ENCODE measurements around the gene CRB2. TPM values are rescaled to one million over a fixed set of nuclear protein-coding genes. Genes with fewer than 3 reads are reported as not detected.

CRB2 gene
- total RNA-seq, 1 experiment from 2014 or later: 3.6 TPM

DNA sequence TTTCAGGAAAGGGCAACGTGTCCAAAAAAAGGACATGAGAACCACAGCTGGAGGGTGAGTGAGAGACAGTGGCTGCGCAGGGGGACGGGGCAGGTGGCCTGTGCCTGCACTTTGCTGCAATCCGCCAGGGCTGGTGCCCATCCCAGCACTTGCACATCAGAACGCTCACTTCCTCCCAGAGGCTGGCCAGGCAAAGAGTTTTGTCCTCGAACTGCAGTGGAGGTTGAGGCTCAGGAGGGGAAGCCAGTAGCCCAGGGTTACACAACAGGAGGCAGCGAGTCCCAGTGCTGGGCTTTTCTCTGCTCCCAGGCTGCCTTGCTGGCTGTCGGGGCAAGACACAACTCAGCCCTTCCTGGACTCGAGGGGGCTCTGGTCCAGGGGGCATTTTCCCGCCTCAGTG lies 33.1 kb downstream of the CRB2 start:
- Mint-ChIP-seq H3K4me1 (peaks cover 7 to 20% of the 10 kb centered on the region in 2 experiments; a peak in 3 of 4 replicates), H3K27me3 (ENCODE audit: low read depth) (peaks cover 11% of the 10 kb centered on the region), H3K27ac (no peak overlapping the region), H3K9me3 (peaks cover 2 to 8% of the 10 kb centered on the region in 2 experiments; a peak in 3 of 5 replicates), H3K4me3 (no peak overlapping the region), H3K36me3 (ENCODE audit: insufficient read depth in 1 of 3, low read depth in 3 of 3) (no peaks in the 10 kb centered on the region; a peak in 1 of 7 replicates)
- no peak overlapping the region for H2AK5ac ChIP-seq (ENCODE audit: insufficient read length, low read length)
- H3K9ac ChIP-seq (ENCODE audit: extremely low read depth, insufficient read length, low read length): no peak overlapping the region
- H2AFZ ChIP-seq (ENCODE audit: low read length): no peak overlapping the region
- H4K8ac ChIP-seq (replicated peaks; ENCODE audit: insufficient read length, low read depth, low read length): no peak overlapping the region
- no peaks in the 10 kb centered on the region for H3K79me2 ChIP-seq (ENCODE audit: insufficient read depth, low read length)
- H3K4me1 ChIP-seq (ENCODE audit: insufficient read depth, low read length): no peaks in the 10 kb centered on the region
- no peak overlapping the region for H4K5ac ChIP-seq (ENCODE audit: insufficient read length, low read depth, low read length)
- no peak overlapping the region for H3T11ph ChIP-seq (ENCODE audit: low read length)
- H3K4ac ChIP-seq (ENCODE audit: low read depth, low read length): no peak overlapping the region
- H2BK12ac ChIP-seq (ENCODE audit: insufficient read length, low read depth, low read length): no peak overlapping the region
- no peak overlapping the region; the same call in 1 of the 2 replicates for H3K14ac ChIP-seq (ENCODE audit: insufficient read depth, low read length)
- no peaks in the 10 kb centered on the region for H3K27me3 ChIP-seq (ENCODE audit: insufficient read depth, low read length)
- no peaks in the 10 kb centered on the region for H3K79me1 ChIP-seq (ENCODE audit: insufficient read depth, low read depth, low read length, poor library complexity, severe bottlenecking)
- H2BK20ac ChIP-seq (ENCODE audit: low read depth, low read length, poor library complexity, severe bottlenecking): no peak overlapping the region
- TF ChIP-seq CTCF (conservative IDR thresholded peaks at IDR 0.05): no peak
- no peak for DNase-seq
- H2BK5ac ChIP-seq (ENCODE audit: insufficient read length, low read length): no peak overlapping the region
- H3K23me2 ChIP-seq (ENCODE audit: insufficient read length, low read depth, low read length, poor library complexity, severe bottlenecking): no peaks in the 10 kb centered on the region
- H4K20me1 ChIP-seq (ENCODE audit: control insufficient read depth, insufficient read depth, insufficient read length): no peaks in the 10 kb centered on the region
- WGBS (ENCODE audit: extremely low coverage, insufficient read length, low lambda C conversion rate): no CpG with 5 or more reads among the region's 10 CpGs
- no peak overlapping the region for H3K4me2 ChIP-seq (ENCODE audit: insufficient read depth, insufficient read length, low read length)
- H3K18ac ChIP-seq (ENCODE audit: insufficient read length, low read depth, low read length): no peak overlapping the region
- no peak overlapping the region for H2BK15ac ChIP-seq (ENCODE audit: low read depth, low read length)
- no peak overlapping the region for H3K27ac ChIP-seq (ENCODE audit: insufficient read length, low read depth, low read length)
- no peak overlapping the region for H2BK120ac ChIP-seq (ENCODE audit: low read depth, low read length, poor library complexity, severe bottlenecking)
- no peak overlapping the region for H3K23ac ChIP-seq (ENCODE audit: insufficient read length, low read depth, low read length)
- H4K91ac ChIP-seq (ENCODE audit: insufficient read length, low read depth, low read length): no peak overlapping the region
- no peak overlapping the region for H3K56ac ChIP-seq (ENCODE audit: insufficient read length, low read depth, low read length)
- no peaks in the 10 kb centered on the region for H3K9me3 ChIP-seq (ENCODE audit: control insufficient read depth, low read depth, low read length)

Measured in H9 (cell line).